HG03439 (cell line): ENCODE data around the gene DMRTC2.

Source experiments
- ATAC-seq: cut with Tn5 transposase; IDR thresholded peaks from one replicate; pipeline ENCODE4 v1.9.1; 2021; ENCODE audit warnings: mild to moderate bottlenecking, moderate library complexity; ENCODE audit not compliant: unreplicated experiment

Gene DMRTC2

DNA sequence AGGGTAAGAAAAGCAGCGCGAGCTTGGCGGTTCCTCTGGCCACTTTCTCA is at the start of gene DMRTC2:
Gene DMRTC2, plus strand, starts transcription at position 42 of the 50 bp plus-strand sequence. CDS start 2,387 bp downstream, outside the sequence.
- ATAC-seq: no peak

DNA sequence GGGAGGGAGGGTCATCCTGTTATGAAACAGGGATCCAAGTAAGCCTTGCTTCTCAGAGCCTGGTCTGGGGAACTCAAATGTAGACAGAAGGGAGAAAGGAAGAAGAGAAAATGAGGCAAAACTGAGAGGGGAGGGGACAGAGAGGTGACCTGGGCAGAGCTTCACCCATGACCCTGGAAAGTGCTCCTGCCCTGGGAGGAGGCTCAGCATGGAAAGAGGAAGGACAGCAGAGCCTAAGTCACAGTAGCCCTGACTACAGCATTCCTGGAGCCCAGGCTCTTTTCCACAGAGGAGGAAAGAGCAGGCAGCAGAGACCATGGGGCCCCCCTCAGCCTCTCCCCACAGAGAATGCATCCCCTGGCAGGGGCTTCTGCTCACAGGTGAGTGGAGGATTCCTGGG is 48.5 kb upstream of the DMRTC2 start, which contains the start of gene CEACAM3:
Gene CEACAM3, plus strand, starts transcription at position 226 of the 400 bp plus-strand sequence. Its CDS starts 91 bp downstream, at position 317.
- no peak for ATAC-seq

DNA sequence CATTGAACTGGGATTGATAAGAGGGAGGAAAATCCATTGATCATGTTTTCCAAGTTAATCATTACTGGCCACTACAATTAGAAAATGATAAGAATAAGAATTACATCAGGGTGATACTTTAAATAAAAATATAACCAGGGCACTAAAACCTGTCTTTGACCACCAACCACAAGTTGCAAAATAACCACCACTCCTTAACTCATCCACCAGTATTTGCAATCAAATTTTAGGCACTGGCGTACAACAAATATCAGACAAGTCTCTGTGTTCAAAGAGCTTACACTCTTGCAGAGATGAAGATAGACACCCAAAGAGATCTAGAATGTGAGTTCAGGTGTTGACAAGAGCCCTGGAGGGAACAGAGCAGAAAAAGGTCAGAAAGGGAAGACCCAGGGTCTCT is 47.9 kb upstream of the DMRTC2 start:
- no peak for ATAC-seq

DNA sequence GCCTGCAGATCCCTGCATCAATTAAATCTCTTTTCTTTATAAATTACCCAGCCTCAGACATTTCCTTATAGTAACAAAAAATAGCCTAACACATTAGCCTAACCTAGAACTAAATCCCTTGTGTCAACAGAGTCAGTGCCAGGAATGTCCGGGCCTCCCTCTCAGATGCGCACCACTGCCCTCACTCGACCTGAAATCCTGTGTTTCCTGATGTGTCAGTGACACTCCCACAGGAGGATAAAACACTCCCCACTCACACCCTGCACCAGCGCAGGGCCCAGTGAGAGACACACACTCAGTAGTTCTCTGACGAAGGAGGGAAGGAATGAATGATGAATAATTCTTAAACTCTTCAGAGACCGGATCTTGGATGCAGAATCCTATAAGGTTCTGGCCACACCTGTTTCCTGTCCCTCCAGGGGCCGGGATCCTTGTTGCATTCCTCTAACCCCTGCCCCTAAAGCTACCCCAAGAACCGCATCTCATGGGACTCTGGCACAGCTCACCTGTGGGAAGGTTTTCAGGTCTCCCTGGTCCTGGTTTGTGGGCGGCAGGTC is 45.3 kb upstream of the DMRTC2 start:
- no peak for ATAC-seq

DNA sequence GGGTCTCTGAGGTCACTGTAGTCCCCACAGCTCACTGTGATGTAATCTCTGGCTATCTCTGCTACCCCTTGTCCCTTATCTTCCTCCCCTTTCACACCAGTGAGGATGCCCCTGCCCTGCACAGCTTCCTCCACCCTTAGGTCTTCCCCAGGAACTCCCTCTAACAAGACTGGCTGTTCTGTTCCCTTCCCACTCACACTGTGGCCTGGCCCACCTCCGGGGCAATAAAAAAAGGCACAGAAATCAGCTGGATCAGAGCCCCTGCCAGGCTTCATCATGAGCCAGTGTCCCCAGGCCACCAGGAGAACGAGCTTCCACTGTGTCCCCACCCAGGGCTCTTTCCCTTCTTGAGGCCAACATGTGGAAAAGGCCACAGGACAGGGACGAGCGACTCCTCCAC is 43.8 kb upstream of the DMRTC2 start:
- no peak for ATAC-seq

DNA sequence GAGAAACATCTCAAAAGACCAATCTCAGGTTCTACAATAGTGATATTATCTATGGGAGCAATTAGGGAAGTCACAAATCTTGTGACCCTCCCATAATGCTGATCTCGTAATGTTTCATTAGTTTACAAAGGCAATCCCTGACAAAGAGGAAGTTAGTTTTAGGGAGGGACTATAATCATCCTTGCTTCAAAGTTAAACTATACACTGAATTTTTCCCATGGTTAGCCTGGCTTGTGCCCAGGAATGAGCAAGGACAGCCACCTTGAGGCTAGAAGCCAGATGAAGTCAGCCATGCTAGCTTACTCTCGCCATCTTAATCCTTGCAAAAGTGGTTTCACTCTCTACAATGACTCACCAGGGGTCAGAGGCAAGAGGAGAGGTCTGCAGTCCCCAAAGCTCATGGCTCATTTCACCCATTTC is 43.0 kb upstream of the DMRTC2 start:
- no peak for ATAC-seq

DNA sequence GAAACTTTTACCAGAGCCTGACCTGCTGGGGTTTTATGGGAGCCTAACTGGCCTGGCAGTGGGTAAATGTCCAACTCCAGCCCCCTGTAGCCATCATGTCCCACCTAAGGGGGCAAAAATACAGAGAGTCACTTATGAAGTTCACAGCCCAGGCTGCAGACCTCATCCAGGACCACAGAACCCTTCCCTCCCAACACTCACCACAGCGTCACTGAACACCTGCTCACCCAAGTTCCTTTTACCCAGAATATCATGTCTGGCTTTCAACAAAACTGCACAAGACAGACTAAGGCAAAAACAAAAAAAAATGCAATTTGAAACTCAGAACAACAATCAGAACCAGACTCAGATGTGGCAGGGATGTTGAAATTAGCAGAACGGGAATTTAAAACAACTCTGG is 42.1 kb upstream of the DMRTC2 start:
- no peak for ATAC-seq

DNA sequence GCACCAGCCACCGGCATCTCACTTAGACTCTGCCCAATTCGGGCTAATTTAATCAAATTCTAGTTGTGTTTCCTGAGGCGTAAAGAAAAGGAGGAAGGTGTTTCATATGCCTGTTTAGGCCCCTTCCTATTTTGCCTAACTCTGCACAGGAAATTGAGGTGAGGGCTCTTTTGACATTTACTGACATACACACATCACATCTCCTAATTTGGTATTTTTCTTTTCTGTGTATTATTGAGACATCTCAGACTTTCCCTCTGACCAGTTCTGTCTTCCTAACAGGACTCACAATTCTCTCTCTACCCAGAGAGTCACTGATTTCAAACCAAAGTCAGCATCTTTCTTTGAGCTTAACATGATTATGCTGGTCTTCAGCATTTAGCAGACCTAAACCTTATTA is 40.5 kb upstream of the DMRTC2 start:
- ATAC-seq: no peak

DNA sequence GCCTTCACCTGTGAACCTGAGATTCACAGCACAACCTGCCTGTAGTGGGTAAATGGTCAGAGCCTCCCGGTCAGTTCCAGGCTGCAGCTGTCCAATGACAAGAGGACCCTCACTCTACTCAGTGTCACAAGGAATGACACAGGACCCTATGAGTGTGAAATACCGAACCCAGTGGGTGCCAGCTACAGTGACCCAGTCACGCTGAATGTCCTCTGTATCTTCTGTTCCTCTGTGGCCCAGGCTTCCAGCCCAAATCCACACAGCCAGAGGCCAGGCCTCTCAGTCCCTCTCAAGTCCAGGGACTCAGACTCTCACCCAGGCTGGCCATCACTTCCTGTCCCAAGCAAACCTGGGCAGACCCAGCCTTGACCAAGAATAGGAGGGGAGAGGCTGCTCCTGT is 37.7 kb upstream of the DMRTC2 start:
- no peak for ATAC-seq

DNA sequence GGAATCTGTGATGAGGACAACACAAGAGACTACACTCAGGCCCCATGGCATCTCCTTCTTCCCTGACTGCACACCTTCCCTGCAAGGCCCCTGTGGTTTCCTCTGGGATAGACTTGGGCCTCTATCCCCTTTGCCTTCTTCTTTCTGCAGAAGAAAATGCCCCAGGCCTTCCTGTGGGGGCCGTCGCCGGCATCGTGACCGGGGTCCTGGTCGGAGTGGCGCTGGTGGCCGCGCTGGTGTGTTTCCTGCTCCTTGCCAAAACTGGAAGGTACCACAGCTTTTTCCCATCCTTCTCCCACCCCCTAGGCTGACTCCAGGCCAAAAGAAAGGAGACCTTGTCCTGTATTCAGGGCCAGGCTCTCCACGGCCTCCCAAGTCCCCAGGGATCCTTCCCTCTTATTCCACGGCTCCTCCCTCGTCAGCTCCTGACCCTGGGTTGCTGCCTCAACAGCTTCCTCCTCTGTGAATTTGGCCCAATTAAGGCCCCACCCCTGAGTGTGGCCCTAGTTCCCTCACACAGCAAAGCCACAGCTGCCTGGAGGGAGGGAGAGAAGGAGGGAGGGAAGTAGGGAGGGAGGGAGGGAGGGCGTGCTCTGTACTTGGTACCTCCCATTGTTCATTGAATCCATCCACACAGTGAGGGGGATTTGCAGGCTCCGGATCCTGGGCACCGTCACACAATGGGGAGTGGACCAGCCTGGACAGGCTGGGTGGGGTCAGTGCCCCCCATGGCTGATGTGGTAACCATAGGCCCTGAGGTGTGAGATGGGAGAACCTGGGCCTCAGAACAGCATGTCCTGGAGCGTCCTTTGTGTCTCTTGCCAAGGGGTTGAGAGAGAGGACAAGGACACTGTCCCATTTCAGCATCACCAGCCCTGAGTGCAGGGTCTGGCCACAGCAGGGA is 35.9 kb upstream of the DMRTC2 start:
- ATAC-seq: no peak

DNA sequence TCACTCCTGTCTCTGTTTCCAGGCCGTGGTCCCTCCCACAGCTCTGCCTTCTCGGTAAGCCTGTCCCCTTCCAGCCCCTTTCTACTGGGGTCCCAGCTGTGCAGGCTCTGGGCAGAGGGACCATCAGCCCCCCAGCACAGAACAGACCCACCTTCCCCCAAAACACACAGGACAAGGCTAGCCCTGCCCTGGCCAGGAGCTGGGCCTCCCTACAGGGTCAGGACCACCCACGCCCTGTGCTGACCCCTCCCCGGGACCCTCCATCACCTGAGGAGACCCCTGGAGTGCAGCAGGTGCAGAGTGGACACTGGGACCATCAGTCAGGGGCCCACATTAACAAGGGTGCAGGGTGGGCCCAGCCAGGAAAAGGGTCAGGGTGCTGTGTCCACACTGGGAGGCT is 34.5 kb upstream of the DMRTC2 start:
- no peak for ATAC-seq

DNA sequence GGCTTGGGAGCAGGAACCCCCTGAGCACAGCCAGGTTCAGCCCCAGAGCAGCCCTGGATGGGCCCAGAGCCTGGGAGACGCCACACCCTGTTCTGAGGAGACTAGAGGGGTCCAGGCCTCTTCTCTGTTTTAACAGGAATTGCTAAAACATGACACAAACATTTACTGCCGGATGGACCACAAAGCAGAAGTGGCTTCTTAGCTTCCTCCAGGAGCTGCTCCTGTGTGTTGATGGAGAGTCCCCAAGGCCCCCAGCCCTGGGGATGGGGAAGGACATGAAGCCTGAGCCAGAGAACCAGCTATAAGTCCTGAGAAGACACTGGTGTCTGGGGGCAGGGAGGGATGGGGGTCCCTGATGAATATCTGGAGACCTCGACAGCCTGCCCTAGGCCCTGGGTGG is 33.8 kb upstream of the DMRTC2 start:
- no peak for ATAC-seq

DNA sequence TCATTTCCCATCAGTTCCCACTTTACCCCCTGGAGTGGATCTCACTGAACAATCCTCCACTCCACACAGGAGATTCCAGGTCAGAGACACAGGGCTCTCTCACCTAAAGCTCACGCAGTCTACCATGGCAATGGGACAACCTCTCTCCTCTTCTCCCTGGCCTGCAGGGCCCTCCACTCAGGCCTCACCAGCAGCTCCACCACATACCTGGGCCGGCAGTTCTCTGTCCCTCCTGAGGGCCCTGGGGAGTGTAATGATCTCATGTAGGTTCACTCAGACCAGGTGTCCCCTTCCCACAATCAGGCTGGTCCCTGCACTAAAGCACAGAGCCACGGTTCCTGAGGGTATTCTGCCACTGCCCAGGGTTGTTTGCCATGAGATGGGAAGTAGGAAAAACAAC is 32.9 kb upstream of the DMRTC2 start:
- ATAC-seq: no peak

DNA sequence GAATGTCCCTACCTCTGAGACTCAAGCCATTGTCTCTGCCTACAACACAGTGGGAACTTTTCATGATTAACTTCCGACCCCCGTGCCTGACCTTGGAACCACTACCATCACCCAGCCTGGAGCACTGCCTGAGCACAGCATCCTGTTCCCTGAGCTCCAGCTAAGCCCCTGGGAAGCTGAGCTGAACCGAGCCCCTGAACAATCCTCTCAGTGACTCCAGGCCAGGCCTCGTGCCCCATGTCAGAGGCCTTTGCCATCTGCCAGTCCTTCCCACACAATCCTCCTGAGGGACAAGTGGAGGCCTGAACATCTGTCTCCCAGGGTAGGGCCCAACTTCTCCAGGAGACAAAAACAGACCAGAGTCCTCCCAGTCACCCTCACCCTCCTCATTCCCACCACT is 30.9 kb upstream of the DMRTC2 start:
- ATAC-seq: no peak

DNA sequence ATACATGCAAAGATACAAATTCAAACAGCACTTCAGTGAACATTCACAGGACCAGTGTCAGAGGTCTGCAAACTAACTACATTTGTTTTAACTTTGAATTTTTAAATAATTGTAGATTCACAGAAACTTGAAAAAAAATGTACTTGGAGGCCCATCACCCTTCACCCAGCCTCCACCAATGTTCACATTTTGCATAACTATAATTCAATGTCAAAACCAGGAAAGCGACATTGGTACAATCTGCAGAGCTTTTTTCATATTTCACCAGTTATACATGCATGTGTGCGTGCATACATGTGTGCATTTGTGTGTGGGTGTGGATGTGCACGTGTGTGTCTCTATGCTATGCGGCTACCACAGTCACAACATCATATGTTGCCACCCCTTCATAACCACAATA is 29.5 kb upstream of the DMRTC2 start:
- no peak for ATAC-seq

DNA sequence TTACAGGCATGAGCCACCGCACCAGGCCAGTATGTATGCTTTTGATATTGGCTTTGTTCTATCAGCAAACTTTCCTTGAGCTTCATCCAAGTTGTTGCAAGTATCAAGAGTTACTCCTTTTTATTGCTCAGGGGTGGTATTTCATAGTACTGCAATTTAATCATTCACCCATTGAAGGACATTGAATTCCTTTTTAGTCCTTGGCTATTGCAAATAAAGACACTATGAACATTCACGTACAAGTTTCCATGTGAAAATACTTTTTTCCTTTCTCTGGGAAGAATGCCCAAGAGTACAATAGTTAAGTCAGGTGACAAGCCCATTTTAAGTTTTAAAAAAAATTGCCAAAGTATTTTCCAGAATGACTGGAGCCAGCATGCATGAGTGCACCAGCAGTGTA is 28.1 kb upstream of the DMRTC2 start:
- no peak for ATAC-seq

DNA sequence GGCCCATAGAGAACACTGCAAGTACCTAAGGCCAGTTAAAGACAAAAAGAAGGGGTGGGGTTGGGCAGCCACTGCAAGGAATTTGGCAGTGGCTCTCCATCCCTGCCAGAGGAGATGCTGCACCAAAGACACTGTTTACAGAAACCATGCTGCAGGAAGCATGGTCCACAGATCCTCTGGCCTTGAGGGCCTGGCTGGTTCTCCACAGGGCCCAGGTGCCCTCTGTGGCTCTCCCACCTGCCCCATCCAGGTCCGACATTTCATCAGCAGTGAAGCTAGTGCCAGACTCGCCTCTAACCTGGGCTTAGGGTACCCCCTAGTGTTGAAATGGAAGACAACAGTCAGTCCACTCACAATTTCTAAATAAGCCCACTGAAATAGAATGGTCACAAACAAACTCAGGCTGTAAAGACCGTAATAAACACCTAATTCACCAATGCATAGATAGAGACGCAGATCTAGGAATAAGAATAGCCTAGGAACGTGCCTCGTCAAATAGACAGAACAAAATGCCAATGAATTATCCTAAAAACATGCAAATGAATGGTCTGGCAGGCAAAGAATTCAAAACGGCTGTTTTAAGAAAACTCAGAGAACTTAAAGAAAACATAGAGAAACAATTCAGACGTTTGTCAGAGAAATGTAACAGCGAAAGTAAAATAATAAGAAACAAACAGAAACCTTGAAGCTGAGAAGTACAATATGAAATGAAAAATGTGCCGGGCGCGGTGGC is 23.7 kb upstream of the DMRTC2 start:
- ATAC-seq: no peak

DNA sequence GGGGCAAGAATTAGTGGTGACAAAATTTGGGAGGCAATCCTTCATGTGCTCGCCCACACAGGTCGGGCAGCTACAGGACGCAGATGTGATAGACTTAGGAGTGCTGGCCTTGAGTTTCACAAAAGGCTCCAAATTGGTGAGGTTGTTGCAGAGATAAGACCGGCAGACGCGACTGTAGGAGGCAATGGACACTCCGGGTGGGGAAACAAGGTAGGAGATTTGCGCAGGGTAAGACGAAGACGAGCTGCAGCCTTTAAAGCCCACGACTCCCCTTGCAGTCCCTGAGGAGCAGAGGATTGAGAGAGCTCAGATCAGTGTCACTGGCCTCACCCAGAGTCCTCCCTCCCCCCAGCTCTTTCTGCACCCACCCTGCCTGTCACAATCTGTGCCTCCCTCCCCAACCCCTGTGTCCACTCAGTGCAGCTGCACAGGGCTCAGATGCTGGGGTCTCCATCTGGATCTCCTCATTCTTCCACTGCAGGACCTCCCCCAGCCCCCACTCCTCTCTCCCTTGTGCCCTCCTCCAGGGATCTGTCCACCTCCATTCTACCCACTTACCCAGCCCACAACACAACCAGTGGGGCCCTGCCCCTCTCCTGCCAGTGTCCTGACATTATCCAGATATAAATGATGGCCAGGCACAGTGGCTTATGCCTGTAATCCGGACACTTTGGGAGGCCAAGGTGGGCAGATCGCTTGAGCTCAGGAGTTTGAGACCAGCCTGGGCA is 6.7 kb upstream of the DMRTC2 start:
- ATAC-seq: no peak

DNA sequence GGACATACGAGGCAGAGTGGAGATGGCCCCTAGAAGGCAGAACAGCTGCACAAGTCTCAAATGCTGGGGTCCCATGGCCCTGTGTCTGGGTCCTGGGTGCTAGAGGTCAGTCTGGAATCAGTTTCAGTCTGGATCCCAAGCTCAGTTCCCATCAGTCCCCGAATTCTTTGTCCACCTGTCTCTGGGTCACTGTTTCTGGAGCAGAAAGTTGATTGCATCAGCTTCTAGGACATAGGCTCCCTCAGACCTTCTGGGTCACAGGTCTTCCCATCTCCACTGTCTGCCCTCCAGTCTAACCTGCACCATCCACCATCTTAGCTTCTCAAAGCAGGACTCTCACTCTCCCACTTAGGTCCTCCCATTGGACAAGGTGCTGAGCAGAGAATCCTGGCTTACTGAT is 5.6 kb upstream of the DMRTC2 start:
- ATAC-seq: no peak

DNA sequence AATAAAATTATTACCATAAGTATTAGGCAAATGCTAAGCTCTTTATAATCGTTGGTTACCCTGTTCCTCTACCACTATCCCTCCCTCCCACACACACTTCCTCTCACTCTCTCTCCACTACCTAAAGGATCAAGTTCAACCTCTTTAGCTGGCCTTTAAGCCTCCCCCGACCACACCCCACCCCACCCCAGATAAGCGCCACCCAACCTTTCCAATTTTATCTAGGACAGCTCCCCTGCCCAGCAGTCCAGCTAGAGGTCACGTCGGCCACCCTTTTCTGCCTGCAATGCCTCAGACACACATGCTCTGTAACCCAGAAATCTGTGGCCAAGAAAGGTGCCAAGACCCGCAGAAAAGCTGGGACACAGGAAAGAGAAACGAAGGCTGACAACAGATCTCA is 1.5 kb upstream of the DMRTC2 start:
- ATAC-seq: no peak

DNA sequence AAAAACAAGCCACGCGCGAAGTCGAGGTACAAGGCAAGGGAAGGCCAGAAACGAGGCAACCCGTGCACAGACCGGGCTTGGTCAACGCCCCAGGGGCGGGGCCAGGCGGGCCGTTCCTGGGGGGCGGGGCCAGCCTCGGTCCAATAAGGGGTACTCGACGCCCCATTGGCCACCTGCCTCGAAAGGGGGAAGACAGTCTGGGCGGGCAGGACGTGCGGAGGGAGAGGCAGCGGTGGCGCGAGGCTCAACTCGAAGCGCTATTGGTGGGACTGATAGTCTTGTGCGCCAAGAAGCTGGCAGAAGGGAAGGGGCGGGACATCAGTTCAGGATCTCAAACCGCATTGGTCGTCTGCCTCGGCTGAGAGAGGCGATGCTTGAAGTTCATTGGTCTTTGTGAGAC is 241 bp upstream of the DMRTC2 start, which contains the start of gene LYPD4:
Gene LYPD4, minus strand, starts transcription at position 83 of the 400 bp plus-strand sequence. CDS start 5,398 bp downstream, outside the sequence.
- no peak for ATAC-seq
